GM12891 (cell line): ENCODE results near the gene ADAMTS17.

Source experiments
- PAX5 ChIP-seq: IDR thresholded peaks from 2 replicates; pipeline ENCODE4 v1.6.1; 2011; ENCODE audit warnings: low read length, moderate library complexity, mild to moderate bottlenecking; ENCODE audit not compliant: insufficient read depth, severe bottlenecking
- POLR2A ChIP-seq: IDR thresholded peaks from 2 replicates; pipeline ENCODE4 v1.6.1; 2011; ENCODE audit warnings: low read depth, low read length, control low read depth
- POU2F2 ChIP-seq: IDR thresholded peaks from 2 replicates; pipeline ENCODE4 v1.6.1; 2011; ENCODE audit warnings: low read depth, mild to moderate bottlenecking, control low read depth, low read length, moderate library complexity
- TAF1 ChIP-seq: IDR thresholded peaks from 2 replicates; pipeline ENCODE4 v1.6.1; 2011; ENCODE audit warnings: low read depth, low read length, control low read depth

DNA sequence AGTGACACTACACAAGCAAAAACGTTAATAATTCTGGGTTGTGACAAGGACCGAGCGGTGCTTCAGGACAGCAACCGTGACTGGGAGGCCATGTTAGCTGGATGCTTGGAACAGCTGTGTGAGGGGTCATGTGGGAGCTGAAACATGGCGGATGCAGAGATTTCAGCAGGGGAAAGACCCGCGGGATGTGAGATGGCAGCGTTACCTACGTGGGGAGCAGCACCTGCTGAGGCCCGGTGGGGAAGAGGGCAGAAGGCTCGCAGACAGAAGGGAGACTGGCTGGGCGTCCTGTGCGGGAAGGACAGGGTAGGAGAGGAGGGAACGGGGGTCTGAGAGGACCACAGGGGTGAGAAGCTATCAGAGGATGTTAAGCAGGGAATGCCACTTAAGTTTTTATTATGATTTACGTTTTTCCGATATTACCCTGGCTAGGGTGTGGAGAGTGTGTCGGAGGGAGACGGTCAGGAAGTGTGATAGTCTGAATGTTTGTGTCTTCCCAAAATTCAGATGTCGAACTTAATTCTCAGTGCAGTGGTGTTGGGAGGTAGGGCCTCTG lies 379.7 kb downstream of the ADAMTS17 start:
- TF ChIP-seq POLR2A, result no peak
- no peak for TF ChIP-seq PAX5
- TF ChIP-seq TAF1, result no peak
- no peak for TF ChIP-seq POU2F2
